ENCODE results near the gene TNRC6B.
A peak's percentile ranks its signal among the peaks of the same experiment; 100 is the strongest.

TNRC6B gene

DNA sequence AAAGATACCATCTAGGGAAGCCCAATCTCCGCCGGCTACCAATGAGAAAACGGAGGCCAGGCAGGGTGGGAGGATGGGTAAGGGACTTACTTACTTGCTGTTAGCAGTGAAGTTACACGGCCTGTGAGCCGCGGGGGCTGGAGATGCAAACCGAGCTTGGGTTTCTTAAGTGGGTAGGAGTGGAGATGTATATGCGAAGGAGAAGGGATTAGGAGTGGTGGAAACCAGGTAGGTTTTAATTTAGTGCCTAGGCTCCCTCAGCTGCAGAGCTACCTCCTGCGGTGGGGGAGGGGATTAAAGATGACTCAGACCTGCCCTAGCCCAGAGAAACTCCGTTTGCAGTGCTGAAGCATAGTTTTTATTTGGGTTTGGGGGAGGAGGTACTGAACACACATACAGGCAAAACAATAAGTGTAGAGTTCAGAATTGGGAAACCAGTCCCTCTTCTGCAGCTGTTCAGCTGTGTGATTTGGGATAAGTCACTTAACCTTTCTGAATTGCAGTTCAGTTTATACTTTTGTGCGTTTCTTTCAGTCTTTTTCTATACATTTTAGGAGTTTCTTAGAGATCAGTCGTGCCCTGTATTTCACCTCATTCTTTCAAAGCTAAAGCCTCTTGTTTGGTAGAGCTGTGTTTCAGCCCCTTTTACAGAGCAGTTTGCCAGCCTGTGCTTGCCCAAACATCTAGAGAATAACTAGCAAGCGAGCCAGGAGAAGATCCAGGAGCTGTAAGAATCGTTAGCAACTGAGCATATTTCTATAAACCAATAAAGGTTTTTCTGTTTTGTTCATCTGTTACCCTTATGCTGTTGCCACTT, 596 bp upstream of the TNRC6B start (continued):
- TF ChIP-seq, protein P1, sequence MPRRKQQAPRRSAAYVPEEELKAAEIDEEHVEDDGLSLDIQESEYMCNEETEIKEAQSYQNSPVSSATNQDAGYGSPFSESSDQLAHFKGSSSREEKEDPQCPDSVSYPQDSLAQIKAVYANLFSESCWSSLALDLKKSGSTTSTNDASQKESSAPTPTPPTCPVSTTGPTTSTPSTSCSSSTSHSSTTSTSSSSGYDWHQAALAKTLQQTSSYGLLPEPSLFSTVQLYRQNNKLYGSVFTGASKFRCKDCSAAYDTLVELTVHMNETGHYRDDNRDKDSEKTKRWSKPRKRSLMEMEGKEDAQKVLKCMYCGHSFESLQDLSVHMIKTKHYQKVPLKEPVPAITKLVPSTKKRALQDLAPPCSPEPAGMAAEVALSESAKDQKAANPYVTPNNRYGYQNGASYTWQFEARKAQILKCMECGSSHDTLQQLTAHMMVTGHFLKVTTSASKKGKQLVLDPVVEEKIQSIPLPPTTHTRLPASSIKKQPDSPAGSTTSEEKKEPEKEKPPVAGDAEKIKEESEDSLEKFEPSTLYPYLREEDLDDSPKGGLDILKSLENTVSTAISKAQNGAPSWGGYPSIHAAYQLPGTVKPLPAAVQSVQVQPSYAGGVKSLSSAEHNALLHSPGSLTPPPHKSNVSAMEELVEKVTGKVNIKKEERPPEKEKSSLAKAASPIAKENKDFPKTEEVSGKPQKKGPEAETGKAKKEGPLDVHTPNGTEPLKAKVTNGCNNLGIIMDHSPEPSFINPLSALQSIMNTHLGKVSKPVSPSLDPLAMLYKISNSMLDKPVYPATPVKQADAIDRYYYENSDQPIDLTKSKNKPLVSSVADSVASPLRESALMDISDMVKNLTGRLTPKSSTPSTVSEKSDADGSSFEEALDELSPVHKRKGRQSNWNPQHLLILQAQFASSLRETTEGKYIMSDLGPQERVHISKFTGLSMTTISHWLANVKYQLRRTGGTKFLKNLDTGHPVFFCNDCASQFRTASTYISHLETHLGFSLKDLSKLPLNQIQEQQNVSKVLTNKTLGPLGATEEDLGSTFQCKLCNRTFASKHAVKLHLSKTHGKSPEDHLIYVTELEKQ (tag by site-specific recombination; IDR thresholded peaks at IDR 0.05; ENCODE audit: borderline replicate concordance) = 0 out of 2 replicates have a peak, but pooled peaks have one; percentile 38
- peak; percentile 18; the same call in 1 of the 2 replicates for TF ChIP-seq ZBTB44 (tag by site-specific recombination; IDR thresholded peaks at IDR 0.05)
- no peak for TF ChIP-seq ZNF133 (tag by site-specific recombination; IDR thresholded peaks at IDR 0.05)
- TF ChIP-seq PRDM4 (tag by site-specific recombination; IDR thresholded peaks at IDR 0.05) = peak; percentile 91
- TF ChIP-seq ZBTB7A (tag by site-specific recombination; IDR thresholded peaks at IDR 0.05; ENCODE audit: low read depth) = no peak
- TF ChIP-seq, protein P2, sequence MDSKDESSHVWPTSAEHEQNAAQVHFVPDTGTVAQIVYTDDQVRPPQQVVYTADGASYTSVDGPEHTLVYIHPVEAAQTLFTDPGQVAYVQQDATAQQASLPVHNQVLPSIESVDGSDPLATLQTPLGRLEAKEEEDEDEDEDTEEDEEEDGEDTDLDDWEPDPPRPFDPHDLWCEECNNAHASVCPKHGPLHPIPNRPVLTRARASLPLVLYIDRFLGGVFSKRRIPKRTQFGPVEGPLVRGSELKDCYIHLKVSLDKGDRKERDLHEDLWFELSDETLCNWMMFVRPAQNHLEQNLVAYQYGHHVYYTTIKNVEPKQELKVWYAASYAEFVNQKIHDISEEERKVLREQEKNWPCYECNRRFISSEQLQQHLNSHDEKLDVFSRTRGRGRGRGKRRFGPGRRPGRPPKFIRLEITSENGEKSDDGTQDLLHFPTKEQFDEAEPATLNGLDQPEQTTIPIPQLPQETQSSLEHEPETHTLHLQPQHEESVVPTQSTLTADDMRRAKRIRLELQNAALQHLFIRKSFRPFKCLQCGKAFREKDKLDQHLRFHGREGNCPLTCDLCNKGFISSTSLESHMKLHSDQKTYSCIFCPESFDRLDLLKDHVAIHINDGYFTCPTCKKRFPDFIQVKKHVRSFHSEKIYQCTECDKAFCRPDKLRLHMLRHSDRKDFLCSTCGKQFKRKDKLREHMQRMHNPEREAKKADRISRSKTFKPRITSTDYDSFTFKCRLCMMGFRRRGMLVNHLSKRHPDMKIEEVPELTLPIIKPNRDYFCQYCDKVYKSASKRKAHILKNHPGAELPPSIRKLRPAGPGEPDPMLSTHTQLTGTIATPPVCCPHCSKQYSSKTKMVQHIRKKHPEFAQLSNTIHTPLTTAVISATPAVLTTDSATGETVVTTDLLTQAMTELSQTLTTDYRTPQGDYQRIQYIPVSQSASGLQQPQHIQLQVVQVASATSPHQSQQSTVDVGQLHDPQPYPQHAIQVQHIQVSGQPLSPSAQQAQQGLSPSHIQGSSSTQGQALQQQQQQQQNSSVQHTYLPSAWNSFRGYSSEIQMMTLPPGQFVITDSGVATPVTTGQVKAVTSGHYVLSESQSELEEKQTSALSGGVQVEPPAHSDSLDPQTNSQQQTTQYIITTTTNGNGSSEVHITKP (tag by site-specific recombination; IDR thresholded peaks at IDR 0.05) = peak; percentile 30; the same call in 1 of the 2 replicates
- no peak for TF ChIP-seq ZNF830 (tag by site-specific recombination; IDR thresholded peaks at IDR 0.05; ENCODE audit: low read depth)
- peak; percentile 75 for TF ChIP-seq ZIC2 (tag by site-specific recombination; IDR thresholded peaks at IDR 0.05)
- TF ChIP-seq, protein P3, sequence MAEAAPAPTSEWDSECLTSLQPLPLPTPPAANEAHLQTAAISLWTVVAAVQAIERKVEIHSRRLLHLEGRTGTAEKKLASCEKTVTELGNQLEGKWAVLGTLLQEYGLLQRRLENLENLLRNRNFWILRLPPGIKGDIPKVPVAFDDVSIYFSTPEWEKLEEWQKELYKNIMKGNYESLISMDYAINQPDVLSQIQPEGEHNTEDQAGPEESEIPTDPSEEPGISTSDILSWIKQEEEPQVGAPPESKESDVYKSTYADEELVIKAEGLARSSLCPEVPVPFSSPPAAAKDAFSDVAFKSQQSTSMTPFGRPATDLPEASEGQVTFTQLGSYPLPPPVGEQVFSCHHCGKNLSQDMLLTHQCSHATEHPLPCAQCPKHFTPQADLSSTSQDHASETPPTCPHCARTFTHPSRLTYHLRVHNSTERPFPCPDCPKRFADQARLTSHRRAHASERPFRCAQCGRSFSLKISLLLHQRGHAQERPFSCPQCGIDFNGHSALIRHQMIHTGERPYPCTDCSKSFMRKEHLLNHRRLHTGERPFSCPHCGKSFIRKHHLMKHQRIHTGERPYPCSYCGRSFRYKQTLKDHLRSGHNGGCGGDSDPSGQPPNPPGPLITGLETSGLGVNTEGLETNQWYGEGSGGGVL (tag by site-specific recombination; IDR thresholded peaks at IDR 0.05) = peak; percentile 63
- TF ChIP-seq SCRT2 (tag by site-specific recombination; IDR thresholded peaks at IDR 0.05) = no peak
- TF ChIP-seq ZFP37 (tag by site-specific recombination; IDR thresholded peaks at IDR 0.05) = no peak
- no peak for TF ChIP-seq ZNF24 (tag by site-specific recombination; IDR thresholded peaks at IDR 0.05)
- 0 out of 2 replicates have a peak, but pooled peaks have one; percentile 43 for TF ChIP-seq ZSCAN23 (tag by site-specific recombination; IDR thresholded peaks at IDR 0.05)
- no peak for TF ChIP-seq ZNF549 (tag by site-specific recombination; IDR thresholded peaks at IDR 0.05)
- TF ChIP-seq, protein P4, sequence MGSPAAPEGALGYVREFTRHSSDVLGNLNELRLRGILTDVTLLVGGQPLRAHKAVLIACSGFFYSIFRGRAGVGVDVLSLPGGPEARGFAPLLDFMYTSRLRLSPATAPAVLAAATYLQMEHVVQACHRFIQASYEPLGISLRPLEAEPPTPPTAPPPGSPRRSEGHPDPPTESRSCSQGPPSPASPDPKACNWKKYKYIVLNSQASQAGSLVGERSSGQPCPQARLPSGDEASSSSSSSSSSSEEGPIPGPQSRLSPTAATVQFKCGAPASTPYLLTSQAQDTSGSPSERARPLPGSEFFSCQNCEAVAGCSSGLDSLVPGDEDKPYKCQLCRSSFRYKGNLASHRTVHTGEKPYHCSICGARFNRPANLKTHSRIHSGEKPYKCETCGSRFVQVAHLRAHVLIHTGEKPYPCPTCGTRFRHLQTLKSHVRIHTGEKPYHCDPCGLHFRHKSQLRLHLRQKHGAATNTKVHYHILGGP (tag by site-specific recombination; IDR thresholded peaks at IDR 0.05) = no peak
- no peak for TF ChIP-seq ZFP41 (tag by site-specific recombination; IDR thresholded peaks at IDR 0.05; ENCODE audit: borderline replicate concordance)
- no peak for TF ChIP-seq KLF10 (tag by site-specific recombination; IDR thresholded peaks at IDR 0.05)
- TF ChIP-seq ZNF561 (tag by site-specific recombination; IDR thresholded peaks at IDR 0.05; ENCODE audit: borderline replicate concordance) = no peak; the same call in 1 of the 2 replicates
- TF ChIP-seq, protein P5, sequence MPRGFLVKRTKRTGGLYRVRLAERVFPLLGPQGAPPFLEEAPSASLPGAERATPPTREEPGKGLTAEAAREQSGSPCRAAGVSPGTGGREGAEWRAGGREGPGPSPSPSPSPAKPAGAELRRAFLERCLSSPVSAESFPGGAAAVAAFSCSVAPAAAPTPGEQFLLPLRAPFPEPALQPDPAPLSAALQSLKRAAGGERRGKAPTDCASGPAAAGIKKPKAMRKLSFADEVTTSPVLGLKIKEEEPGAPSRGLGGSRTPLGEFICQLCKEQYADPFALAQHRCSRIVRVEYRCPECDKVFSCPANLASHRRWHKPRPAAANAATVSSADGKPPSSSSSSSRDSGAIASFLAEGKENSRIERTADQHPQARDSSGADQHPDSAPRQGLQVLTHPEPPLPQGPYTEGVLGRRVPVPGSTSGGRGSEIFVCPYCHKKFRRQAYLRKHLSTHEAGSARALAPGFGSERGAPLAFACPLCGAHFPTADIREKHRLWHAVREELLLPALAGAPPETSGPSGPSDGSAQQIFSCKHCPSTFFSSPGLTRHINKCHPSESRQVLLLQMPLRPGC (tag by site-specific recombination; IDR thresholded peaks at IDR 0.05) = 0 out of 2 replicates have a peak, but pooled peaks have one; percentile 11
- TF ChIP-seq ZNF335 (tag by site-specific recombination; conservative IDR thresholded peaks at IDR 0.05) = peak; percentile 23; the same call in 1 of the 2 replicates
- TF ChIP-seq ZNF585B (tag by site-specific recombination; IDR thresholded peaks at IDR 0.05) = no peak
